Glutamatergic neuron (in vitro differentiated cells): ENCODE results near the gene KRT24. TPM values are rescaled to one million over a fixed set of nuclear protein-coding genes. Genes with fewer than 3 reads are reported as not detected.

Source experiments
- DNase-seq: peaks from one replicate; pipeline ENCODE4 v3.0.0; 2022
- H3K27ac Mint-ChIP-seq: one replicate; pipeline ENCODE4 v1.8.0; 2020; ENCODE audit warnings: mild to moderate bottlenecking, mixed read lengths, inconsistent platforms; ENCODE audit not compliant: unreplicated experiment
- H3K27me3 Mint-ChIP-seq: one replicate; pipeline ENCODE4 v1.8.0; 2020; ENCODE audit warnings: mild to moderate bottlenecking, moderate library complexity, mixed read lengths, inconsistent platforms; ENCODE audit not compliant: unreplicated experiment
- H3K36me3 Mint-ChIP-seq: one replicate; pipeline ENCODE4 v1.8.0; 2020; ENCODE audit warnings: mild to moderate bottlenecking, mixed read lengths, inconsistent platforms; ENCODE audit not compliant: unreplicated experiment
- H3K4me1 Mint-ChIP-seq: one replicate; pipeline ENCODE4 v1.8.0; 2020; ENCODE audit warnings: mild to moderate bottlenecking, low read depth, mixed read lengths, inconsistent platforms; ENCODE audit not compliant: unreplicated experiment
- H3K4me3 Mint-ChIP-seq: one replicate; pipeline ENCODE4 v1.8.0; 2020; ENCODE audit warnings: mild to moderate bottlenecking, mixed read lengths, inconsistent platforms; ENCODE audit not compliant: unreplicated experiment
- H3K9me3 Mint-ChIP-seq: one replicate; pipeline ENCODE4 v1.8.0; 2020; ENCODE audit warnings: mild to moderate bottlenecking, moderate library complexity, mixed read lengths, inconsistent platforms; ENCODE audit not compliant: unreplicated experiment
- total RNA-seq: library from RNA; stranded (reverse); fragmentation: NEBNext Ultra II Directional; extraction: Animal tissue kit (Norgen Biotek cat#: 25700); gene quantifications from one replicate; pipeline ENCODE4 v1.2.1, GENCODE V29; 2021; ENCODE audit not compliant: unreplicated experiment
- TF ChIP-seq, protein P1 (sequence below): fragments of 200-600 bp; sonication (generic); IDR thresholded peaks from one replicate; pipeline ENCODE4 v1.5.0; 2021; ENCODE audit not compliant: partially characterized antibody, unreplicated experiment

The KRT24 gene
- total RNA-seq, 1 donor from 2014 or later, result not detected

DNA sequence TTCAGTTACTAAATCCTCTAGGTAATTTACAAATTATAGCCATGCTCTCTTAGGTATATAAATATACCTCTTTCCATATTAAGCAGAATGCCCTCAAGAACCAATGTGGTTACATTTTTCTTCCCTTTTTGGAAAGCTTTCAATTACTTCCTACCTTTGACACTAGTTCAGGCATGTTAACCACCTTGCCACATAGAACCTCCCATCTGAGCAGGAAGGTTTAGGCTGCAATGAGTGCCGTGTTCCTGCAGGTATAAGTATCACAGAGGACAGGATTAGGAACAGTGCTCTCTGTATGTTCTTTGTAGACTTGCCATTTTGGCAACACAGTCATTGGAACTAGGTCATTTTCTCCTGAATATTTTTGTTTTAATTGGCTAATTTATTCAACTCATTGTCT is 31.5 kb upstream of the KRT24 start:
- H3K27ac Mint-ChIP-seq, result no peak overlapping the region
- no peaks in the 10 kb centered on the region for H3K27me3 Mint-ChIP-seq
- H3K36me3 Mint-ChIP-seq, result no peaks in the 10 kb centered on the region
- TF ChIP-seq, protein P1, sequence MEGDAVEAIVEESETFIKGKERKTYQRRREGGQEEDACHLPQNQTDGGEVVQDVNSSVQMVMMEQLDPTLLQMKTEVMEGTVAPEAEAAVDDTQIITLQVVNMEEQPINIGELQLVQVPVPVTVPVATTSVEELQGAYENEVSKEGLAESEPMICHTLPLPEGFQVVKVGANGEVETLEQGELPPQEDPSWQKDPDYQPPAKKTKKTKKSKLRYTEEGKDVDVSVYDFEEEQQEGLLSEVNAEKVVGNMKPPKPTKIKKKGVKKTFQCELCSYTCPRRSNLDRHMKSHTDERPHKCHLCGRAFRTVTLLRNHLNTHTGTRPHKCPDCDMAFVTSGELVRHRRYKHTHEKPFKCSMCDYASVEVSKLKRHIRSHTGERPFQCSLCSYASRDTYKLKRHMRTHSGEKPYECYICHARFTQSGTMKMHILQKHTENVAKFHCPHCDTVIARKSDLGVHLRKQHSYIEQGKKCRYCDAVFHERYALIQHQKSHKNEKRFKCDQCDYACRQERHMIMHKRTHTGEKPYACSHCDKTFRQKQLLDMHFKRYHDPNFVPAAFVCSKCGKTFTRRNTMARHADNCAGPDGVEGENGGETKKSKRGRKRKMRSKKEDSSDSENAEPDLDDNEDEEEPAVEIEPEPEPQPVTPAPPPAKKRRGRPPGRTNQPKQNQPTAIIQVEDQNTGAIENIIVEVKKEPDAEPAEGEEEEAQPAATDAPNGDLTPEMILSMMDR, result no peak
- DNase-seq, result no peak
- H3K4me1 Mint-ChIP-seq, result peaks cover 10% of the 10 kb centered on the region
- H3K9me3 Mint-ChIP-seq, result no peaks in the 10 kb centered on the region
- H3K4me3 Mint-ChIP-seq, result no peak overlapping the region

DNA sequence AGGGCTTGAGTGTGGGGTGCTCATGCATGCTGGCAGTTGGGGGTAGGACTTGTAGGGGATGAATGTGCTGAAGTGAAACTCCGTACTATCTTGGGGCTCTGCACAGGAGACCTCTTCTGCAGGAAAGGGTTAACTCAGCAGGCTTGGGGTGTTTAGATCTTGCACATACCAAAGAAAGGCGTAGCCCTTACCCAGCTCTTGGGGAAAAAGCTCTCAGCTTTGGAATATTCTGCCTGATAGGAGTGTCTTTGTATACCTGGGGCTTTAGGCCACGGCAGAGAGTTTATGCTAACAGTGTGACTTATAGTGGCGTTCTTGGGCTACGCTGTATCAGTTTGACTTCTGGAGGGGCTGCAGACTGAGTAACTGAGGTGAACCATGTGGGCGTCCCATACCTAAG is 30.5 kb upstream of the KRT24 start:
- H3K4me1 Mint-ChIP-seq, result peaks cover 12% of the 10 kb centered on the region
- no peak overlapping the region for H3K27ac Mint-ChIP-seq
- H3K9me3 Mint-ChIP-seq, result no peaks in the 10 kb centered on the region
- H3K27me3 Mint-ChIP-seq, result no peaks in the 10 kb centered on the region
- no peaks in the 10 kb centered on the region for H3K36me3 Mint-ChIP-seq
- no peak for DNase-seq
- H3K4me3 Mint-ChIP-seq, result no peak overlapping the region
- TF ChIP-seq, protein P1, result no peak

DNA sequence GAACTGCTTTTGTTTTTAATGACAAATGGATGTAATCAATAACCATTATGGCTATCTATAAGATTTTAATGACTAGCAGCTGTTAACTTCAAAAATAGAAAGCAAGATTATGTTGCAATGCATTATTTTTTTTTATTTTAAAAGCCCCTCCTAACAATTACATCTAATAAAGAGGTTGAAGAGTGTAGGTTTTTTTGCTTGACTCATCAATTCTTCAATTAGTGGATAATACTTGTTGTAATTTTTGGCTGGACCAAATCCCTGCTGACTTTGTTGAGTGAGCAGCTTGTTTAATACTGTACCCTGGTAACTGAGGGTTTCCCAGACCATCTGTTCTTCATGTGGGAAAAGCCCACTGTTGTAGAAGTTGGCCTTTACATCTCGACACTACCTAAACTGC is 27.4 kb upstream of the KRT24 start:
- peak overlapping the region; percentile 91 for H3K27ac Mint-ChIP-seq

DNA sequence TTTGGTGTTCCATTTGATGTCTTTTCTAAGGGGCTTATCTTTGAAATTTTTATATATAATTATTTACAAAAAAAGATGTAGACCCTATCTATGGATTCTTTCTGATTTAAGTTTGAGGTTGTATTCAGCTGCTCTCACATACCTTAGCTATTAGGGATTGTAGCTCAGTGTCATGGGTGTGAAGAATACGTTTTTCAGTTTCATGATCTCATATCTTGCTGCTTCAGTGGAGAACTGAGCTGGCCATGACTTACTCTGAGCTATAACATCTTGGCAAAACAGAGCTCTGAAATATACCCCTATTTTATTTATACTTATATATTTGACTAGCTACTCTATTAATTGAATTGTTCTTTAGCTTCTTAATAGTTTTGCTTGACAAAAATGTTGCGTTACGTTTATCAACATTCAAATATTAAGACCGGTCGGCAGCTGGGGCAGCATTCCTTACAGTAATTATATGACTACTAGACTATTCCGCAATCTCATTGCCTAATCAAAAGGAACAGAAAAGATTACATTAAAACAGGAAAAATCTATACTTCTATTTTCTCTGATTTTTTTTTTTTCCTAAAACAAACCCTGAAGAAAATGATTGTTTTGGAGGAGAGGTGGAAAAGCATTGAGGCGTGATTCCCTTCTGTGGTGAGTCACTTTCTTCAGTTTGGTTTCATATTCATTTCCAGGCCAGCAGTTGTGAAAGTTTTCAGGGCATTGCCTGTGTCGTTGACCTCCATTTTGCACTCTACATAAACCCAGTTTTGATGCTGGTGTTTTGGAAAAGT is 24.1 kb upstream of the KRT24 start:
- DNase-seq, result no peak
- H3K27me3 Mint-ChIP-seq, result no peaks in the 10 kb centered on the region
- no peak overlapping the region for H3K4me3 Mint-ChIP-seq
- TF ChIP-seq, protein P1, result no peak
- H3K4me1 Mint-ChIP-seq, result peaks cover 12% of the 10 kb centered on the region
- no peaks in the 10 kb centered on the region for H3K9me3 Mint-ChIP-seq
- no peak overlapping the region for H3K27ac Mint-ChIP-seq
- no peaks in the 10 kb centered on the region for H3K36me3 Mint-ChIP-seq

More for the DNA sequence above, 27.4 kb upstream of the KRT24 start:
- Mint-ChIP-seq H3K4me1 (peaks cover 12% of the 10 kb centered on the region), H3K36me3 (no peaks in the 10 kb centered on the region), H3K27me3 (no peaks in the 10 kb centered on the region), H3K9me3 (no peaks in the 10 kb centered on the region), H3K4me3 (peak overlapping the region; percentile 48)
- no peak for DNase-seq
- TF ChIP-seq, protein P1, result no peak

DNA sequence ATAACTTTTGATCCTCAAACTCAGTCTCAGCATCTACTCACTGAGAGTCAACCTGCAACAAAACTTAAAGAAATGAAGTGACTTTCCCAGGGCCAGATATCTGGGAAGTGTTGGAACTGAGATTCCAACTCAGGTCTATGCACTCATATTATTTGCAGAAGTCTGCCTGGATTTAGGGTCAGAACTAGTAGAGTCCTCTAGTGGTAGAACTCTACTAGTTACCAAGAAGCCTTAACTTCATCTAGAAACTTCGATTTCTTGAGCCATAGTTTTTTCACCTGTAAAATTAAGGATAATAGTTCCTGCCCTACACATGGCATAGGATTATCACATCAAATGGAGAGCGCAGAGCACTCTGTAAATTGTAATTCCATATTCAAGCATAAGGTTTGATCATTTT is 23.4 kb upstream of the KRT24 start:
- Mint-ChIP-seq H3K4me1 (peaks cover 11% of the 10 kb centered on the region), H3K27ac (no peak overlapping the region), H3K27me3 (no peaks in the 10 kb centered on the region), H3K9me3 (no peaks in the 10 kb centered on the region), H3K36me3 (no peaks in the 10 kb centered on the region), H3K4me3 (no peak overlapping the region)
- DNase-seq, result no peak
- TF ChIP-seq, protein P1, result no peak
